Measurements from ENCODE around the gene LACRT. TPM values are rescaled to one million over a fixed set of nuclear protein-coding genes. Genes with fewer than 3 reads are reported as not detected.
"Not testable (repeated sequence)": the region's sequence is repeated elsewhere in the genome, so short reads cannot be mapped to it uniquely, and the experiment has no call there.

Gene LACRT
- polyA plus RNA-seq (ENCODE audit: insufficient read length) = not detected

DNA sequence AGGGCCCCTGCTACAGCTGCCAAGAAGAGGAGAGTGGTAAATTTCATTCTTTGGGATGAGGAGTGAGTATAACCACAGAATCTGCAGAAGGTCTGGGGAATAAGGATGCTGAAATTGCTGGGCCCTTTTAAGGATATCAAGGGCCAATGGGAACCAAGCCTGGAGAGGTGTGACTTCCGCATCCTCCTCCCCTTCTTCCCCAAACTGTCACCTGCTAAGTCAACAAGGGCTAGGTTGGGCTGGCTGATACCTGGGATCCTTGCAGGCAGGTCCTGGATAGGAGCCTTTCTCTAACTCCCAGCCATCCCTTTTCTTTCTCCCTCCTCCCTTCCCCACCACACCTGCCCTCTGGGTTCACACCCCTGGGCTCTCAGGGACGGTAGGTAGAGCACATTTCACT, at the start of gene LACRT:
LACRT (minus strand) TSS at position 101 of the 400 bp plus-strand sequence; CDS start at position 47, 54 bp downstream.
- no peak for DNase-seq (ENCODE audit: low read depth)

GRCh38 chr12:54683398-54683797, 48.7 kb upstream of the LACRT start:
- DNase-seq (ENCODE audit: low read depth) = no peak

DNA sequence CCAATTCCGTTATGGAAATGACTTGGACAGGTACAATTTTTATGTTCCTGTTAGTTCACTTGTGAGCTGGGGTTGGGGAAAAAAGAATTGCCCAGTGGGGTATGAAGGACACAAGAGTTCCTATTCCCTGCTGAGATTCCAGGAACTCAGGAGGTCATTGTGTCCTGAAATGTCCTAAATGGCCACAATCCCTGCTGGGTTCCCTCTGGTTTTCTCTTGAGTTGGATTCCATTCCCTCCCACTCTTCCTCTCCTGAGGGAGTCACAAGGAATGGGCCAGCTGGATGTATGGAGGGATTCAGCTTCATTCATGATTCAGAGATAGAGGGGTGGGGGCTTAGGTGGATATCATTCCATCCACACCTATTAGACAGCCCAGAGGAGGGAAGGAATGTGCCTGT, 48.0 kb upstream of the LACRT start:
- DNase-seq (ENCODE audit: low read depth) = no peak

DNA sequence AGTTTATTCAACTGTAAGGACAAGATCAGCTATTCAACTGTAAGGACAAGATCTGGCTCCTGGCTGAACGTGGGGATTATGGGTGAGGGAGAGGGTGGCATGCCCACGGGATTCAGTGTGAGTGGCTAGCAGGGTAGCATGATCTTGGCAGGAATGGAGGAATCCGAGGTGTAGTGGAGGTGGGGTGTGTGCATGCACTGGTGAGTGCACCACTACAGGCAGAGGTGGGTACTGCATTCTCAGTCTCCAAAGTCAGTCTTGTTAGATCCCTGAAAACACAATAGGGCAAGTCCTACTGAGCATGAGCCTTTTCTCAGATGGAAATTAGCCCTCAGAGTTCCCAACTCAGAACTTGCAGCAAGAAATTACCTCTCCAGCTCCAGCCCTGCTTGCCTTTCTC, 45.7 kb upstream of the LACRT start:
- DNase-seq (ENCODE audit: low read depth) = no peak

DNA sequence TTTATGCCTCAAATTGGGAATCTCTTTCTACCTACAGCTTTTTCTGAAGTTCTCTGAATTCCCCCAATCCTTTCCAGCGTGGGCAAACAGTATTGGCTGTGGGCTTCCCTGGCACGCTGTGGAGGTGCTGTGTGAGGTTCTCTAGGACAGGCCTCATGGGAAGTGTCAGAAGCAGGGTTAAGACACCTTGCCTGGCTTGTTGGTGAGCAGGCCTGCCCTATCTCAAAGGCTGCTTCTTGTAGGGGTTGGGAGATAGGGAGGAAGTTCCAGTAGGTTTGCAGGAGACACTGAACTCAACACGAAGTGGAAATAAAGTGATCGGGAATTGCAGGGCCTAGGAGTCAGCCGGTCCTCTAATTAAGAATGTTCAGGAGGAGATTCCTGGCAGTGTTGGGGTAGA, 43.4 kb upstream of the LACRT start:
- DNase-seq (ENCODE audit: low read depth) = no peak

GRCh38 chr12:54667945-54668344, 33.2 kb upstream of the LACRT start:
- no peak for DNase-seq (ENCODE audit: low read depth)

DNA sequence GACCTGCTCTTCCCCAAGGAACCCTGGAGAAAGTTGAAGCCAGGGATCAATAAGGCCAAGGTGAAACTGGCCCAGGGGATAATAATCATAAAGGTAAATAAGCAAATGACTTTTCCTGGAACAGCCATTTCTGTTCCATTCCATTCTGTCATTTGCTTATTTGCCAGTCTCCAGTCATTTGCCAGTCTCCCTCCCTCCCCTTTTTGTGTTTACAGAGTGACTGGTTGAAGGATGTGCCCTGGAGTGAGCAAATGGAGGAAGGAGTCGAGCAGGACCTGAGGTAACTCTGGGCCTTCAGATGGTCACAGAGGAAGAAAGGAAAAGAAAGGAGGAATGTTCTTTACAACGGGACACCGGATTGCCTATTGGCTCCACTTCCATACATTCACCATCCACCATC, 31.3 kb upstream of the LACRT start:
- no peak for DNase-seq (ENCODE audit: low read depth)

- DNase-seq (ENCODE audit: low read depth) = not testable (repeated sequence)
These were observed 30.4 kb upstream of the LACRT start for GRCh38 chr12:54665022-54665635.

DNA sequence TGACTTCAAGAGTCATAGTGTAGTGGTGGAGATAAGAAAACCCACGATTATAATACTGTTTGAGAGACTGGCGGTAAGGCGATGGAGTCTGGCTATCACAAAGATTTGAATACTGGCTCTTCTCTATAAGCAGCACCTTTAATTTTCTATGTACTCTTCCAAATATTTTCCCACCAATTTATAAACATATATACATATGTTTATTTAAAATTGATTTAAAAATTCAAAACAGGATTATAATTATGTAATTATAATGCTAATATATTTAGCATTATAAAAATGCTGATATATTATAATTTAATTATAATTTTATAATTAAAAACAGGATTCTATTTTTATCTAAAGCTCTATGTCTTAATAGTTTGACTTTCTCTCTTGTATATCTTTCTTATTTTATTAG, 28.9 kb upstream of the LACRT start:
- DNase-seq (ENCODE audit: low read depth) = no peak

GRCh38 chr12:54662026-54662425, 27.3 kb upstream of the LACRT start:
- DNase-seq (ENCODE audit: low read depth) = no peak

DNA sequence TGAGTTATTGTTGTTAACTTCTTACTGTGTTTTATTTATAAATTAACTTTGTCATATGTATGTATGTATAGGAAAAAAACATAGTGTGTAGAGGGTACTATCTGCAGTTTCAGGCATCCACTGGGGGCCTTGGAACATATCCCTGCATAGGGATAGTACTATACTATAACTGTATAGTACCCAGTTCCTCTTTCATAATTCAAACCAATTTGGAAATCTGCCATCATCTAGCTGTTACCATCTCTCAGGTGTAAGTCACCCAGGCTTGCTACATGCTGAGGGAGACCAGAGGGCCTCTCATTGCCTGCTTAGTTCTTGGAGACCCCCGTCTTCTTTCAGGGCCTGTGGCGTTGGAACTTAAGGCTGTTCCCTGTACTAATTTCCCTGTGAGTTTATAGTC, 26.4 kb upstream of the LACRT start:
- no peak for DNase-seq (ENCODE audit: low read depth)

GRCh38 chr12:54660320-54660962, 25.7 kb upstream of the LACRT start:
- DNase-seq (ENCODE audit: low read depth) = no peak

DNA sequence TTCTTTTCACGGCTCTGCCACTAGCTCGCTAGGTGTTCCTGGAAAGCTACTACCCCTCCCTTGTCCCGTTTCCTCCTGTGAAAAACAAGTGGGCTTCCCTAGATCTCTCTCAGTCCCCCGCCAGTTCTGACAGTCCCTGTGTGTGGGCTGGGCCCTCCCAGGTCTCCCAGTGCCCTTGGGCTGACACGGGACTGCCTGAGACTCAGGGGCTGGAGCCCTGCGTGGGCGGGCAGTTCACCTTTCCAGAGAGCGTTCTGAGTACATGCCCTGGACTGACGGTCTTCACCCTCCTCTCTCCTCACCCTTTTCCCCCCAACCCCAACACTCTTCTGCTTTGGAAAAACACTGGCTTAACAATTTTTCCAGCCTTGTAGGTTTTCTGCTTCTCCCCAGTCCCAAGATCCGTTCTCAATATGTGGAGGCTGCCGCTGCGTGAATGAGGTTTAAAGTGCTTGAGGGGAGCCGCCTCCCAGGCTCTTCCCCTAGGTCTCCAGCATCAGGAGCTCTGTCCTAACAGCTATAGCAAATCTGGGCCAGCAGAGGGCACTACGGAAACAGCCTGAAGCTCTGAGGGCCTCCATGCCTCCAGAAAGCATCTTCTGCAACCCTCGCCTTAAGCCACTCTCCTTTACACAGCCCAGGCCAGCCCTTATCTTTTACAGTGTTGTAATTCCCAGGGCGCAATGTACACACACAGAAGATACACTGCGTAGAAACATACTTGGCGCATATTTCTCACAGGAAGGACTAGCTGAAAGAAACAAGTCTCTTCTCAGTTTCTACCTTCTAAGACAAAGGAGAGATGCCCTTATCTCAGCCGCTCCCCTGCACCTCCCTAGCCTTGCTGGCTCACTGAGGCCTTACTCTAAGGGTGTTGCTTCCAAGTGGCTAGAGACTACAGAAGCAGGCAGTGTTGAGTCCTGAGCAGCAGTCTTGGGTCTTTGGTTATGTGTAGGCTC, 23.9 kb upstream of the LACRT start:
- no peak for DNase-seq (ENCODE audit: low read depth)

DNA sequence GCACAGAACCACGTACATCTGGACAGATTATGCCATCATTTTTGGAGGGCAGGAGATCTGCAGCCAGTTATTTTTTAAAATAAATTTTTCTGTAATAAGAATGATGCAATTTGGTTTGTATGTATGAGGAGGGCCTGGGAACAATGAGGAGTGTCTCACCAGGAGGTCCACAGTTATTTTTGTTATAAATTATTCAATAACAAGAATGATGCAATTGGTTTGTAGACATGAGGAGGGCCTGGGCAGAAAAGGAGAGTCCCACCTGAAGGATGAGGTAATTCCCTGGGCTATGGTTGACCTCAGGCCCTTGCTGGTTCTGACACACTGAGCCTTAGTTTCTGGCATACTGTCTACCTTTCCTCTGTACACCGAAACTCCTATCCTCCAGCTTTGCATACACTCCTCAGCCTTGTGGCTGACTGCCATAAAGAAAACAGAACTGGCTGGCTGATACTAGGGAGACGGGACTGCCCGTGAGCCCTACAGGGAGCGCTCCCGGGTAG, 22.5 kb upstream of the LACRT start:
- no peak for DNase-seq (ENCODE audit: low read depth)

DNA sequence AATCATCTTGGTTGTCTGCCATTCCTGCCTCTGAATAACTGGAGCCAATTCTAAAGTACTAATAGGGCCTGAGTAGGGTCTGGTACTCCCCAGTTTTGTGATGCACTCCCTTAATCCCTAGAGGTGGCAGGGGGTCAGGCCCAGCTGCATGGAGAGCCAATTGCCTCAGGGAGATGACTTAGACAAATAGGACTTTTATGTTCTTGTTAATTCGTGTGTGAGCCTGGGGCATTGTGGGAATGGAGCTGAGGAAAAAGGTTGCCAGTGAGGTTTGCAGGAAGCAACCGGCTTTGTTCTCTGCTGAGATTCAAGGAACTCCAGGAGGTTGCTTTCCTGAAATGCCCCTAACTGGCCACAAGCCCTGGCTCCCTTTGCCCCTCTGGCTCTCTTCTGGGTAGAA, 20.2 kb upstream of the LACRT start:
- DNase-seq (ENCODE audit: low read depth) = no peak

DNA sequence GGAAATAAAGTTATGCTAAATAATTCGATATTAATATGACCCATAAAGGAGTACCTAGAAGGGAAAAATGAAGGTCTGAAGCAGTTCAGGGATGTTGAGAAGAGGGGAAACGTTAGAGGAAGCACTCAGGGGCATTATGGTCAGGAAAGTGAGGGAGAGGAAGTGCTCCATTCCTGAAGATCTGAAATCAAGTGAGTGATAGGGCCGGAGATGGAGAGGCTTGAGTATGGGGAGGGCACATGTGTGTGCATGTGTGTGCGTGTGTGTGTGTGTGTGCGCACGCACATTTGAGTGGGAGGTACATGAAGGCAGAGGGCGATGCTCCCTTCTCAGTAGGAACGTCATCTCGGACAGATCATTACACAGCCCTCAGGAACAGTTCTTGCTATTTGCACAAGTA, 18.3 kb upstream of the LACRT start:
- no peak for DNase-seq (ENCODE audit: low read depth)

DNA sequence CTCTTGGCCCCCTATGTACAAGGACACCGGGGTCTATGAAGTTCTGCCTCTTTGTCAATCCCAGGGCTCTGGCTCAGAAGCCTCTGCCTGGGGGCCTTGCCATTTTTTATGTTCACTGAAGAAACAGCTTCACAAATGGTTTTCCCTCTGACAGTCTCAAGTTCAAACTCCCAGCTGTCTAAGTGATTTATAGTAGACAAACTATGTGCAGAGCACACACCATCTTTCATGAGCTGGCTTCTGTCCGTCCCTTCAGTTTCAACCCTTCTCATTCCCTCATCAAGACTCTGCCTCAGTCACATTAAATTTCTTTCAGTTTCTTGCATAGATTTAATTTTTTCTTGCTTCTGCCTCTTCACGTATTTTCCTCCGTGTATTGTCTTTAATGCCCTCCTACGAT, 16.2 kb upstream of the LACRT start:
- DNase-seq (ENCODE audit: low read depth) = no peak

- DNase-seq (ENCODE audit: low read depth) = no peak
These were observed 15.7 kb upstream of the LACRT start for GRCh38 chr12:54650409-54650808.

- DNase-seq (ENCODE audit: low read depth) = no peak
These were observed 15.1 kb upstream of the LACRT start for GRCh38 chr12:54649825-54650224.

DNA sequence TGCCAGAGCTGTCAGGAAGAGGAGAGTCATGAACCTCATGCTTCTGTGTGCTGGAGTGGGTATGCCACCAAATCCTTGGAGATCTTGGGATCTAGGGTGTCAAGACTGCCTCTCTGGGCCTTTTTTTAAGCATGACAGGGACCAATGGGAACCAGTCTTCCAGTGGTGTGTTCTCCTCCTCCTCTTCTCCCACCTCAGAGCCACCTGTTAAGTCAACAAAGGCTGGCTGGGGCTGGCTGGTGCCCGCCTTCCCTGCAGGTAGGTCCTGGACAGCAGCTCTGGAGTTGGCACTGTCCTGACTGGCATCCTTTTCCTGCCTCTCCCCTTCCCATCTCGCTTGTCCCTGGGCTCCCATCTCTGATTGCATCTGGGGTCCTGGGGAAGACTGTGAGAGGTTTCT, 13.6 kb upstream of the LACRT start, which contains the start of gene DCD:
DCD (minus strand) TSS at position 101 of the 400 bp plus-strand sequence; CDS start at position 39, 62 bp downstream.
- DNase-seq (ENCODE audit: low read depth) = no peak

DNA sequence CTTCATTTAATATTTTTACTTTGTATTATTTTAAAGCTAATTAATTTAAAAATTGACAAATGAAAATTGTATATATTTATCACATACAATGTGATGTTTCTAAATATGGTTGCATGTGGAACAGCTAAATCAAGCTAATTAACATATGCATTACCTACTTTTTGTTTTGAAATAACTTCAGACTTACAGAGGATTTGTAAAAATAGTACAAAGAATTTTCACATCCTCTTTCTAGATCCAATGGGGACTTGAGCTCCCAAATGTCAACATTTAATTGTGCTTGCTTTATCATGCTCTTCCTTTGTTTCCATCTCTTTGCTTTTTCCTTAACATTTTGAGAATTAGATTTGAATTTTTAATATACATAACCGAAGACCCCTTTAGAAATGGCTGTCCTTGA, 6.9 kb upstream of the LACRT start:
- no peak for DNase-seq (ENCODE audit: low read depth)

DNA sequence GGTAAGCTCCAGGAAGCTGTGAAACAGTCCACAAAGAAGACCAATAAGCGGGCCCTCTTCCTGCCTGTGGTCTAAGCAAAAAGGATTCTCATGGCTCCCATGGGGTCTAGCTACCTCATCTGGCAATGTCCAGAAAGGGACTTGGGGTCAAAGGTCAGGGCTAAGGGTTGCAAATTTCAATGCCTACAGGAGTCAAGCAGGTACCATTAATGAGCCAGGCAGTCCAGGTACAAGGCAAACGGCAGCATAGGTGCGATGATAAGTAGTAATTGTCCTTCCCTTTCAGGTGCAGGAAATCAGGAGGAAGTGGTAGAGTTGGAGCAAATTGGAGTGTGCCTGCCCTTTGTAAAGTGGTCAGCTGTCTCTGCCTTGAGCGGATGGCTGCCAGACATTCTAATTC, 6.4 kb upstream of the LACRT start:
- DNase-seq (ENCODE audit: low read depth) = no peak

All from forelimb muscle (tissue), 1 donor.